Mucosa of descending colon (tissue), 3 donors: ENCODE results near the gene AGAP1. TPM values are rescaled to one million over a fixed set of nuclear protein-coding genes. Genes with fewer than 3 reads are reported as not detected.

Source experiments
- ATAC-seq: fragments of 200-7000 bp; cut with Tn5 transposase; one replicate; pipeline ENCODE4 v1.9.1; 2020; ENCODE audit warnings: mild to moderate bottlenecking, moderate library complexity
- DNase-seq, 3 donors: peaks; one replicate each; pipeline ENCODE4 v3.0.0-alpha.2; 2020
- H3K36me3 ChIP-seq: fragments of 200-600 bp; one replicate; pipeline ENCODE4 v1.8.0; 2021; ENCODE audit warnings: low read depth, mild to moderate bottlenecking
- H3K4me1 ChIP-seq: fragments of 200-600 bp; one replicate; pipeline ENCODE4 v1.8.0; 2021; ENCODE audit warnings: low read depth, mild to moderate bottlenecking
- H3K4me3 ChIP-seq: fragments of 200-600 bp; one replicate; pipeline ENCODE4 v1.8.0; 2021; ENCODE audit warnings: mild to moderate bottlenecking
- H3K9me3 ChIP-seq: fragments of 200-600 bp; one replicate; pipeline ENCODE4 v1.8.0; 2021; ENCODE audit warnings: mild to moderate bottlenecking
- intact Hi-C, 2 donors: fragments of 100-400 bp; cut with DNase I in 1 of 2; cut with micrococcal nuclease in 1 of 2; formaldehyde crosslinking; loops; one replicate each; pipeline versions ENCODE4 v1.11.0 to v1.11.1; 2022; cut with DNase I, micrococcal nuclease
- total RNA-seq, 3 donors: library from RNA; stranded (reverse); fragmentation: NEBNext Ultra II Directional in 2 of 3; extraction: Animal tissue kit (Norgen Biotek cat#: 25700) in 2 of 3; gene quantifications; one replicate each; pipeline versions ENCODE4 v1.2.1 to v1.2.4, GENCODE V29; 2021 to 2023
- TF ChIP-seq, protein P1 (sequence below): fragments of 200-600 bp; IDR thresholded peaks from one replicate; pipeline ENCODE4 v1.8.0; 2022; ENCODE audit warnings: antibody characterized with exemption, mild to moderate bottlenecking
- donor health status: DM: no; HTN: no; CAD: no; lungs with moderate emphysema.
- donor health status: DM: no; HTN: no; CAD: no.
- donor health status: DM: no; HTN: yes; CAD: no.

AGAP1 gene
- total RNA-seq, 3 donors from 2014 or later = 68.1 to 112 (median 88.9) TPM

DNA sequence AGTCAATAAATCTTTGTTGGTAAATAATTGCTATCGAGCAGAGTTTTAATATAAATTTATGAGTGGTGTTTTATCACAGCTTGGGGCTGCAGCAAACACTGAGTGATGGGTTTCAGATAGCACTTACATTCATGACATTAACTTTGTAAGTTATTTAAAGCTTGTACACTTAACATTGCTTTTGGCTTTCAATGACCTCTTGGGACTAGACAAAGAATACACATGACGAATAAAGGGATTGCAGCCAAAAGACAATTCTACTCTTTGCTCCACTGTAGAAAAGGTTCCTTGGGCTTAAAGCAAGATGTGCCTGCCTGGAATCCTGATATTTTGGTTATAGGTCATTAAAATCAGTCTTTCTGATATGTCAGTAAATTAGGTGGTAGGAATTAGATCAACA, 374.8 kb downstream of the AGAP1 start:
- Histone ChIP-seq H3K9me3 (no peaks in the 10 kb centered on the region), H3K36me3 (no peaks in the 10 kb centered on the region), H3K4me3 (no peak overlapping the region), H3K4me1 (no peaks in the 10 kb centered on the region)
- TF ChIP-seq, protein P1, sequence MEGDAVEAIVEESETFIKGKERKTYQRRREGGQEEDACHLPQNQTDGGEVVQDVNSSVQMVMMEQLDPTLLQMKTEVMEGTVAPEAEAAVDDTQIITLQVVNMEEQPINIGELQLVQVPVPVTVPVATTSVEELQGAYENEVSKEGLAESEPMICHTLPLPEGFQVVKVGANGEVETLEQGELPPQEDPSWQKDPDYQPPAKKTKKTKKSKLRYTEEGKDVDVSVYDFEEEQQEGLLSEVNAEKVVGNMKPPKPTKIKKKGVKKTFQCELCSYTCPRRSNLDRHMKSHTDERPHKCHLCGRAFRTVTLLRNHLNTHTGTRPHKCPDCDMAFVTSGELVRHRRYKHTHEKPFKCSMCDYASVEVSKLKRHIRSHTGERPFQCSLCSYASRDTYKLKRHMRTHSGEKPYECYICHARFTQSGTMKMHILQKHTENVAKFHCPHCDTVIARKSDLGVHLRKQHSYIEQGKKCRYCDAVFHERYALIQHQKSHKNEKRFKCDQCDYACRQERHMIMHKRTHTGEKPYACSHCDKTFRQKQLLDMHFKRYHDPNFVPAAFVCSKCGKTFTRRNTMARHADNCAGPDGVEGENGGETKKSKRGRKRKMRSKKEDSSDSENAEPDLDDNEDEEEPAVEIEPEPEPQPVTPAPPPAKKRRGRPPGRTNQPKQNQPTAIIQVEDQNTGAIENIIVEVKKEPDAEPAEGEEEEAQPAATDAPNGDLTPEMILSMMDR = no peak
- intact Hi-C loops = no loop called here
- ATAC-seq = no peak
- DNase-seq = no peak

DNA sequence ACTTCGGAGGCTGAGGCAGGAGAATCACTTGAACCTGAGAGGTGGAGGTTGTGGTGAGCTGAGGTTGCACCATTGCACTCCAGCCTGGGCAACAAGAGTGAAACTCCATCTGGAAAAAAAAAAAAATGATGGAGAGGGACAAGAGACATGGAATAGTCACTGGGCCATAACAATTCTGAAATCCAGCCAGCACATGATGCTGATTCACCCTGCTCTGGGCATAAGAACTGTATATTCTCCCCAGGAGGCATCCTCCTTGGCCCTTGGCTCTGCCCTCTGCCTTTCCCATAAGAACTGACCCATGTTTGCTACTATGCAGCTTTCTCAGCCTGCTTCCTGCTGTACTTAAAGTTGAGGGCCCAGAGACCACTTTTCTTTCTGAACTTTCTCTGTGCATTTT, 376.7 kb downstream of the AGAP1 start:
- no peak for DNase-seq
- TF ChIP-seq, protein P1 = no peak
- no peaks in the 10 kb centered on the region for H3K36me3 ChIP-seq
- ATAC-seq = no peak
- H3K9me3 ChIP-seq = no peaks in the 10 kb centered on the region
- intact Hi-C loops = no loop called here
- H3K4me1 ChIP-seq = no peaks in the 10 kb centered on the region
- no peak overlapping the region for H3K4me3 ChIP-seq

DNA sequence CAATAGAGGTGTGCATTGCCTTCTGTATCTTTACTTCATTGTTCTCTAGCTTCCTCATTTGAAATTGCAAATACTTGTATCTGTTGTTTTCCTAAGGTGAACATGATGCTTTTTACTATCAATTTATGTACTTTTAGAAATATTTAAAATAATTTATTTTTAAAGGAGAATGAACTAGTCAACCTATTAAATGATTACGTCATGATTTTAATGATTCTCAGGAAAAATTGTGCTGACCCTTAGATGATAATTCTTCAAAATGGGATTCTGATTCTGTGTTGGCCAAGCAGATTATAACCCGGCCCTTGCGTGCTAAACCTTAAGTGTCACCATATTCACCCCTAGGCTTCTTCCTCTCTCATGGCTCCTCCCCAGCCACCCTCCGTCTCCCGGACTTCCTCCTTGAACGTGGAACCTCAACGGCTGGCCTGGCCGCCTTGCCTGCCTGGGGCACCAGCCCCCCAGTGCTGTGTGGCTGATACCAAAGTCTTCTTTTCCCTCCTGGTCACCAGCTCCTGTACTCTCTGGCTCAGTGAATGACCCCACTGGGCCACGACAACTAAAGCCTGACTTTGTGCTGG, 382.3 kb downstream of the AGAP1 start:
- no peak for ATAC-seq
- Histone ChIP-seq H3K9me3 (no peaks in the 10 kb centered on the region), H3K36me3 (no peaks in the 10 kb centered on the region), H3K4me1 (no peaks in the 10 kb centered on the region), H3K4me3 (no peak overlapping the region)
- no peak for DNase-seq
- intact Hi-C loops = no loop called here
- TF ChIP-seq, protein P1 = no peak

DNA sequence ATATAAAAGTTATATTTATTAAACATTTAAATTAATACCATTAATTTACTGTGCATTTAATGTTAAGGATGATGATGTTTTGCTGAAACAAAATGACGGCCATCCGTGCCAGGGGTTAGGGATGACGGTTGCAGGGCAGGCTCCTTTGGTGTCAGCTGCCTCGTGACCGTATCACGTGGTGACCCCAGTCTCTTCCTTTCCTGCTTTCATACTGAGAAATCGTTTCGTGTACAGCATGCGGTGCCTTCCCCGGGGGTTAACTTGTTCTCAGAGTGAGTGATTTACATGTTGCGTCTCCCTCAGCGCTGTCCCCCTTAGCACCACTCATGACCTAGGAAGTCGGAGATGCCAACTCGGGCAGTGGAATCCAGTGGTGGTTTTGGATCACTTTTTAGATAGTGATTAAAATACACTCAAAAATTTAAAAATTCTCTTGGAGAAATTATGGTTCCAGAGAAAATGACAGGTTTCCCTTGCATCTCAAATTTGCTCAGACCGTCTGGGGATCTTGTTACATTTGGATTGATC, 383.5 kb downstream of the AGAP1 start:
- ATAC-seq = no peak
- no peak for DNase-seq
- intact Hi-C loops = no loop called here

DNA sequence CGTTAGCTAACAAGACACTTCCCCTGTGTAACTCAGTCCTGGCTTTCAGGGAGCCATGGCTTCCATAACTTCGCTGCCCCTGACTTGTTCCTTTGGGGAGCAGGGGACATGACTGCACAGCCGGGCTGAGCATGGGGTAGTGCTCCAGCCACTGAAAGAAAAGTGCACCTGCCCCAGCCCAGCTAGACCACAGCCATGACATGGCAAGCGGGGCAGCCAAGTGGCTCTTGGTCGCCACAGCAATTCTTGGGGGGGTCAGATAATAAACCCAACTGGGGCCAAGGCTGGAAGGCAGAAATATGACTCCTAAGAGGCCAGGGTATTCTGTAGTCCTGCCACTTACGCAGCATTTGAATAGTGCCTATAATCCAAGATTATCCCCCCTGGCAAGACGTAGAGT, 385.3 kb downstream of the AGAP1 start:
- Histone ChIP-seq H3K9me3 (no peaks in the 10 kb centered on the region), H3K36me3 (no peaks in the 10 kb centered on the region), H3K4me1 (no peaks in the 10 kb centered on the region), H3K4me3 (no peak overlapping the region)
- no peak for DNase-seq
- ATAC-seq = no peak
- TF ChIP-seq, protein P1 = no peak
- intact Hi-C loops = no loop called here

More for the DNA sequence above, 383.5 kb downstream of the AGAP1 start:
- no peaks in the 10 kb centered on the region for H3K36me3 ChIP-seq
- H3K4me1 ChIP-seq = no peaks in the 10 kb centered on the region
- TF ChIP-seq, protein P1 = no peak
- H3K9me3 ChIP-seq = no peaks in the 10 kb centered on the region
- no peak overlapping the region for H3K4me3 ChIP-seq
